HCT116 (cell line): ENCODE data around the gene ZBED6.
"Not testable (repeated sequence)": the region's sequence is repeated elsewhere in the genome, so short reads cannot be mapped to it uniquely, and the experiment has no call there.

ENCODE experiments used
- EGR1 ChIP-seq: IDR thresholded peaks from 2 replicates; pipeline ENCODE4 v1.6.1; 2012; ENCODE audit warnings: low read depth
- POLR2A ChIP-seq: IDR thresholded peaks from 2 replicates; pipeline ENCODE4 v1.7.0; 2011; ENCODE audit warnings: borderline replicate concordance; ENCODE audit not compliant: insufficient read depth, insufficient read length; ENCODE audit errors: extremely low read depth
- SIN3A ChIP-seq: IDR thresholded peaks from 2 replicates; pipeline ENCODE4 v1.6.1; 2012; ENCODE audit warnings: low read depth

- not testable (repeated sequence) for TF ChIP-seq SIN3A, POLR2A, EGR1
Measured at GRCh38 chr1:203751618-203752361, 43.6 kb upstream of the ZBED6 start.
